Activated B cell treated with CpG ODN at 0.5 μM for 24 hours (primary cell): ENCODE measurements around the gene KMT2C. TPM values are rescaled to one million over a fixed set of nuclear protein-coding genes. Genes with fewer than 3 reads are reported as not detected.

Source experiments
- ATAC-seq: fragments of 200-7000 bp; cut with Tn5 transposase; one replicate; pipeline ENCODE4 v1.10.0; 2021; ENCODE audit warnings: low read depth, mild to moderate bottlenecking, moderate library complexity
- CTCF ChIA-PET: fragments of 350-600 bp; sonication (Branson Sonifier 250); formaldehyde crosslinking; loops from one replicate; lab custom pipeline; 2021; ENCODE audit warnings: antibody characterized with exemption; lab: Charles Lee
- POLR2A ChIA-PET: fragments of 350-600 bp; sonication (Branson Sonifier 250); formaldehyde crosslinking; loops from one replicate; lab custom pipeline; 2021; ENCODE audit warnings: antibody characterized with exemption; lab: Charles Lee
- DNase-seq: peaks from one replicate; pipeline ENCODE4 v3.0.0; 2022
- H3K27ac Mint-ChIP-seq: one replicate; pipeline ENCODE4 v1.8.0; 2020; ENCODE audit warnings: mixed read lengths
- H3K27me3 Mint-ChIP-seq: one replicate; pipeline ENCODE4 v1.8.0; 2021; ENCODE audit warnings: mixed read lengths
- H3K36me3 Mint-ChIP-seq: one replicate; pipeline ENCODE4 v1.8.0; 2021; ENCODE audit warnings: low read depth, mixed read lengths
- H3K4me1 Mint-ChIP-seq: one replicate; pipeline ENCODE4 v1.8.0; 2021; ENCODE audit warnings: mixed read lengths
- H3K4me3 Mint-ChIP-seq: one replicate; pipeline ENCODE4 v1.8.0; 2020; ENCODE audit warnings: mild to moderate bottlenecking, mixed read lengths
- H3K9me3 Mint-ChIP-seq: one replicate; pipeline ENCODE4 v1.8.0; 2020; ENCODE audit warnings: mixed read lengths
- CTCF ChIP-seq: fragments of 200-600 bp; IDR thresholded peaks from one replicate; pipeline ENCODE4 v1.8.0; 2022; ENCODE audit warnings: antibody characterized with exemption, mild to moderate bottlenecking
- intact Hi-C: fragments of 100-400 bp; cut with micrococcal nuclease; formaldehyde crosslinking; loops from one replicate; pipeline ENCODE4 v1.15.1; 2024
- total RNA-seq: library from RNA; stranded (reverse); gene quantifications from 2 replicates; pipeline ENCODE4 v1.2.3, GENCODE V29; 2022

The KMT2C gene
- total RNA-seq = 98.7 and 112 TPM in 2 replicates

- DNase-seq (peak; percentile 56), ATAC-seq (peak; percentile 26)
- intact Hi-C loops = loop anchor here (1.0 to 2.0 kb wide), 6 partner anchors 15 to 803 kb away; partner anchors contain the start of genes ACTR3B and XRCC2
- no peak for TF ChIP-seq CTCF
- H3K27me3 Mint-ChIP-seq = no peaks in the 10 kb centered on the region
- no peaks in the 10 kb centered on the region for H3K9me3 Mint-ChIP-seq
- peaks cover 7% of the 10 kb centered on the region for H3K36me3 Mint-ChIP-seq
- H3K27ac Mint-ChIP-seq = peak within 1 kb of the TSS; percentile 96
- POLR2A ChIA-PET = interaction anchor here (0.6 to 2.5 kb wide), 9 partner anchors 11 to 122 kb away, joined by 3 to 26 read pairs (median 4); no protein-coding TSS in a partner anchor
- CTCF ChIA-PET = interaction anchor here (2.3 kb wide), 1 partner anchor 99 kb away, joined by 11 read pairs; no protein-coding TSS in a partner anchor
- H3K4me3 Mint-ChIP-seq = peak within 1 kb of the TSS; percentile 91
- peaks cover 36% of the 10 kb centered on the region for H3K4me1 Mint-ChIP-seq
Observed at GRCh38 chr7:152435384-152436110, at the start of gene KMT2C. Gene KMT2C, minus strand, starts transcription at chr7:152436003. Its CDS starts 217 bp downstream, at chr7:152435786.

GRCh38 chr7:152481082-152481481 is 45.3 kb upstream of the KMT2C start:
- H3K9me3 Mint-ChIP-seq = no peaks in the 10 kb centered on the region
- no peaks in the 10 kb centered on the region for H3K27me3 Mint-ChIP-seq
- no peaks in the 10 kb centered on the region for H3K4me1 Mint-ChIP-seq
- TF ChIP-seq CTCF = no peak
- no peak overlapping the region for H3K4me3 Mint-ChIP-seq
- ChIA-PET POLR2A (no interaction called here), CTCF (no interaction called here)
- no peak for ATAC-seq
- H3K27ac Mint-ChIP-seq = no peak overlapping the region
- DNase-seq = no peak
- intact Hi-C loops = no loop called here
- H3K36me3 Mint-ChIP-seq = no peaks in the 10 kb centered on the region

GRCh38 chr7:152480664-152481063 is 44.9 kb upstream of the KMT2C start:
- TF ChIP-seq CTCF = no peak
- DNase-seq (no peak), ATAC-seq (no peak)
- POLR2A ChIA-PET = no interaction called here
- no peaks in the 10 kb centered on the region for H3K27me3 Mint-ChIP-seq
- no peaks in the 10 kb centered on the region for H3K36me3 Mint-ChIP-seq
- H3K27ac Mint-ChIP-seq = no peak overlapping the region
- H3K4me1 Mint-ChIP-seq = no peaks in the 10 kb centered on the region
- no peak overlapping the region for H3K4me3 Mint-ChIP-seq
- CTCF ChIA-PET = no interaction called here
- H3K9me3 Mint-ChIP-seq = no peaks in the 10 kb centered on the region
- intact Hi-C loops = no loop called here

GRCh38 chr7:152479595-152479994 is 43.8 kb upstream of the KMT2C start:
- Mint-ChIP-seq H3K27me3 (no peaks in the 10 kb centered on the region), H3K4me1 (no peaks in the 10 kb centered on the region), H3K36me3 (no peaks in the 10 kb centered on the region), H3K27ac (no peak overlapping the region), H3K4me3 (no peak overlapping the region), H3K9me3 (no peaks in the 10 kb centered on the region)
- no peak for TF ChIP-seq CTCF
- ATAC-seq = no peak
- CTCF ChIA-PET = no interaction called here
- DNase-seq = no peak
- intact Hi-C loops = no loop called here
- POLR2A ChIA-PET = no interaction called here

GRCh38 chr7:152478140-152478539 is 42.3 kb upstream of the KMT2C start:
- POLR2A ChIA-PET = no interaction called here
- DNase-seq (no peak), ATAC-seq (no peak)
- Mint-ChIP-seq H3K4me1 (no peaks in the 10 kb centered on the region), H3K27ac (no peak overlapping the region), H3K27me3 (no peaks in the 10 kb centered on the region), H3K4me3 (no peak overlapping the region), H3K9me3 (no peaks in the 10 kb centered on the region), H3K36me3 (no peaks in the 10 kb centered on the region)
- CTCF ChIA-PET = no interaction called here
- intact Hi-C loops = no loop called here
- no peak for TF ChIP-seq CTCF
